GM12865 (cell line): ENCODE data around the gene AGT.
"Not testable (repeated sequence)": the region's sequence is repeated elsewhere in the genome, so short reads cannot be mapped to it uniquely, and the experiment has no call there.

Source experiments
- DNase-seq: peaks from one replicate; pipeline ENCODE4 v3.0.0; 2010; ENCODE audit warnings: low read depth
- H3K4me3 ChIP-seq: 2 replicates; pipeline ENCODE4 v1.5.1; 2011; ENCODE audit warnings: mild to moderate bottlenecking, low read depth, low read length, control low read depth
- CTCF ChIP-seq: IDR thresholded peaks from 2 replicates; pipeline ENCODE4 v1.5.1; 2011; ENCODE audit warnings: low read length, control low read depth, low read depth, inconsistent platforms; ENCODE audit not compliant: insufficient read depth; ENCODE audit errors: missing control alignments

The AGT gene

GRCh38 chr1:230661976-230662375 lies 51.9 kb downstream of the AGT start:
- no peak overlapping the region for H3K4me3 ChIP-seq
- no peak for DNase-seq
- no peak for TF ChIP-seq CTCF

- no peak for TF ChIP-seq CTCF
- no peak overlapping the region for H3K4me3 ChIP-seq
- DNase-seq: no peak
These were observed 55.2 kb downstream of the AGT start for GRCh38 chr1:230658691-230659090.

- H3K4me3 ChIP-seq, DNase-seq: not testable (repeated sequence)
These were observed 55.8 kb downstream of the AGT start for GRCh38 chr1:230658103-230658502.

GRCh38 chr1:230656719-230657118 lies 57.2 kb downstream of the AGT start:
- DNase-seq: not testable (repeated sequence)

More at GRCh38 chr1:230656719-230657118, 57.2 kb downstream of the AGT start:
- H3K4me3 ChIP-seq: not testable (repeated sequence)
